H1 (cell line): ENCODE measurements around the gene DYNC2H1. TPM values are rescaled to one million over a fixed set of nuclear protein-coding genes. Genes with fewer than 3 reads are reported as not detected.

Experiments used
- CHD7 ChIP-seq: fragments of 300-600 bp; sonication (generic); IDR thresholded peaks from 2 replicates; pipeline ENCODE4 v1.7.1; 2012; ENCODE audit warnings: low read length, moderate library complexity, mild to moderate bottlenecking, inconsistent platforms; ENCODE audit not compliant: insufficient replicate concordance
- EP300 ChIP-seq, 2 experiments: IDR thresholded peaks; 1 replicate in 1 of 2; 2 replicates in 1 of 2; pipeline ENCODE4 v1.6.1; 2011 to 2012; ENCODE audit warnings: low read depth in 2 of 2, low read length in 2 of 2, mild to moderate bottlenecking in 2 of 2, borderline replicate concordance in 1 of 2, inconsistent platforms in 1 of 2, moderate library complexity in 1 of 2
- JUND ChIP-seq: IDR thresholded peaks from 2 replicates; pipeline ENCODE4 v1.6.1; 2011; ENCODE audit warnings: mild to moderate bottlenecking, improper control_type of control experiment, low read length
- KDM5A ChIP-seq: fragments of 200-600 bp; IDR thresholded peaks from 2 replicates; pipeline ENCODE4 v1.7.1; 2012; ENCODE audit warnings: mild to moderate bottlenecking, low read length, inconsistent platforms, mixed read lengths
- POLR2AphosphoS5 ChIP-seq: IDR thresholded peaks from 2 replicates; pipeline ENCODE4 v1.6.1; 2011; ENCODE audit warnings: low read depth, low read length
- SIN3A ChIP-seq, 2 experiments: IDR thresholded peaks in 1 of 2; conservative IDR thresholded peaks in 1 of 2; 2 replicates each; pipeline ENCODE4 v1.6.1; 2011 to 2012; ENCODE audit warnings: low read length in 2 of 2, improper control_type of control experiment in 1 of 2, low read depth in 1 of 2, mild to moderate bottlenecking in 1 of 2
- SIRT6 ChIP-seq: IDR thresholded peaks from one replicate; pipeline ENCODE4 v1.7.1; 2012; ENCODE audit warnings: low read length, inconsistent platforms
- TCF12 ChIP-seq: IDR thresholded peaks from 2 replicates; pipeline ENCODE4 v1.6.1; 2011; ENCODE audit warnings: low read depth, mild to moderate bottlenecking, low read length
- TEAD4 ChIP-seq: IDR thresholded peaks from 2 replicates; pipeline ENCODE4 v1.6.1; 2012; ENCODE audit warnings: low read depth, low read length, inconsistent platforms, mixed read lengths
- polyA plus RNA-seq, 7 experiments: library from polyadenylated mRNA; depleted of rRNA in 3 of 7; stranded (reverse) in 5 of 7; unstranded in 2 of 7; fragments of >200 nt in 5 of 7; fragments of 200-250 nt in 2 of 7; gene quantifications; 1 replicate in 5 of 7; 2 replicates in 1 of 7; 4 replicates in 1 of 7; pipeline versions ENCODE4 v1.2.1 to v1.2.3, GENCODE V29; 2011 to 2013; ENCODE audit warnings: missing spikeins in 2 of 7, mixed read lengths in 2 of 7
- total RNA-seq: library from RNA; stranded (reverse); fragmentation: NEBNext Ultra II Directional; extraction: Animal tissue kit (Norgen Biotek cat#: 25700); gene quantifications from 2 replicates; pipeline ENCODE4 v1.2.1, GENCODE V29; 2021

DYNC2H1 gene
- total and polyA plus RNA-seq, 2 of the 8 experiments (the other 6 are each of a cell fraction or from before 2014, with no cell fraction given): 6.2 to 12.0 TPM

GRCh38 chr11:103325686-103326069 is 216.5 kb downstream of the DYNC2H1 start (continued):
- TF ChIP-seq KDM5A (no peak), JUND (no peak), POLR2AphosphoS5 (no peak), SIN3A (conservative IDR thresholded peaks at IDR 0.05 in 1 of 2, IDR thresholded peaks at IDR 0.05 in 1 of 2; ENCODE audit: low read depth in 1 of 2, low read length in 2 of 2) (no peak), EP300 (IDR thresholded peaks at IDR 0.05; ENCODE audit: borderline replicate concordance in 1 of 2, low read depth in 2 of 2, low read length in 2 of 2) (no peak), SIRT6 (no peak), TEAD4 (no peak), CHD7 (no peak), TCF12 (no peak)
- TF ChIP-seq, all 59 proteins: peak for 0
